Kidney epithelial cell (primary cell): ENCODE data around the gene WNT8A. TPM values are rescaled to one million over a fixed set of nuclear protein-coding genes. Genes with fewer than 3 reads are reported as not detected.
"Not testable (repeated sequence)": the region's sequence is repeated elsewhere in the genome, so short reads cannot be mapped to it uniquely, and the experiment has no call there.

Experiments used
- DNase-seq: peaks from one replicate; pipeline ENCODE4 v3.0.0-alpha.2; 2010; ENCODE audit warnings: low read depth
- H3K27me3 ChIP-seq: 2 replicates; pipeline ENCODE4 v1.6.0; 2011; ENCODE audit warnings: low read length; ENCODE audit not compliant: control insufficient read depth, insufficient read depth
- H3K36me3 ChIP-seq: 2 replicates; pipeline ENCODE4 v1.5.1; 2011; ENCODE audit warnings: low read length; ENCODE audit not compliant: control insufficient read depth, insufficient read depth
- H3K4me3 ChIP-seq: 2 replicates; pipeline ENCODE4 v1.5.1; 2011; ENCODE audit warnings: low read depth, mild to moderate bottlenecking, control low read depth, low read length
- CTCF ChIP-seq: IDR thresholded peaks from 2 replicates; pipeline ENCODE4 v1.5.1; 2011; ENCODE audit warnings: mild to moderate bottlenecking, moderate library complexity, low read length, control low read depth, inconsistent platforms; ENCODE audit not compliant: insufficient read depth, poor library complexity, severe bottlenecking
- total RNA-seq: library from RNA; depleted of rRNA; stranded (reverse); fragments of >200 nt; gene quantifications from 2 replicates; pipeline ENCODE4 v1.2.3, GENCODE V29; 2015

Gene WNT8A, protein sequence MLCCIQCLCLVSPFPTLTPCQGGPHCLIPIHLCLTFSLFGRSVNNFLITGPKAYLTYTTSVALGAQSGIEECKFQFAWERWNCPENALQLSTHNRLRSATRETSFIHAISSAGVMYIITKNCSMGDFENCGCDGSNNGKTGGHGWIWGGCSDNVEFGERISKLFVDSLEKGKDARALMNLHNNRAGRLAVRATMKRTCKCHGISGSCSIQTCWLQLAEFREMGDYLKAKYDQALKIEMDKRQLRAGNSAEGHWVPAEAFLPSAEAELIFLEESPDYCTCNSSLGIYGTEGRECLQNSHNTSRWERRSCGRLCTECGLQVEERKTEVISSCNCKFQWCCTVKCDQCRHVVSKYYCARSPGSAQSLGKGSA
- not detected in 2 replicates for total RNA-seq

- no peak for TF ChIP-seq CTCF
- H3K27me3 ChIP-seq = no peaks in the 10 kb centered on the region
- no peak within 1 kb of the TSS for H3K4me3 ChIP-seq
- no peak for DNase-seq
- no peaks in the 10 kb centered on the region for H3K36me3 ChIP-seq
Measured at GRCh38 chr5:138083702-138084101, at the start of gene WNT8A. Gene WNT8A, plus strand, starts transcription at chr5:138084033. Its CDS starts 95 bp downstream, at chr5:138084128.

- no peaks in the 10 kb centered on the region for H3K27me3 ChIP-seq
- no peak overlapping the region for H3K4me3 ChIP-seq
- peak; percentile 73 for DNase-seq
- TF ChIP-seq CTCF = peak; percentile 86
- H3K36me3 ChIP-seq = no peaks in the 10 kb centered on the region
Measured at GRCh38 chr5:138035605-138036537, 48.0 kb upstream of the WNT8A start.

DNA sequence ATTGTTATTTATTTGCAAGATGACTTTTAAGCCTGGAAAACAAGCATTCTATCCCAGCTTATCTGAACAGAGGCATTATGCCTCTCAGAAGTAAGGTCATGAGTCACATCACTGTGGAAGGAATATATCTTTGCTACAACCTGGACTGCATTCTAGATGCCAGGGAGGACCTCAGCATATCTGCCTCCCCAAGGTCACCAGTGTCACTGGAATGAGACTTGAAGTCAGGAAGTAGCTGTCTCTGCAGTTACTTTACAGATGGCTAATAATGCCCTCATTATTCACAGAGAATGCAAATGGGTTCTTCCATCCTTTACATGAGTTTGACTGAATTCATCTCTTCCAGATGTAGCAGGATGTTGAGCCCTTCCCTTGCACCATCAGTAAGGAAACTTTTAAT lies 46.6 kb upstream of the WNT8A start:
- Histone ChIP-seq H3K4me3 (no peak overlapping the region), H3K36me3 (no peaks in the 10 kb centered on the region), H3K27me3 (no peaks in the 10 kb centered on the region)
- no peak for TF ChIP-seq CTCF
- DNase-seq = no peak

GRCh38 chr5:138037907-138038633 lies 45.8 kb upstream of the WNT8A start:
- TF ChIP-seq CTCF = no peak
- Histone ChIP-seq H3K36me3 (no peaks in the 10 kb centered on the region), H3K4me3 (no peak overlapping the region), H3K27me3 (no peaks in the 10 kb centered on the region)
- DNase-seq = no peak

DNA sequence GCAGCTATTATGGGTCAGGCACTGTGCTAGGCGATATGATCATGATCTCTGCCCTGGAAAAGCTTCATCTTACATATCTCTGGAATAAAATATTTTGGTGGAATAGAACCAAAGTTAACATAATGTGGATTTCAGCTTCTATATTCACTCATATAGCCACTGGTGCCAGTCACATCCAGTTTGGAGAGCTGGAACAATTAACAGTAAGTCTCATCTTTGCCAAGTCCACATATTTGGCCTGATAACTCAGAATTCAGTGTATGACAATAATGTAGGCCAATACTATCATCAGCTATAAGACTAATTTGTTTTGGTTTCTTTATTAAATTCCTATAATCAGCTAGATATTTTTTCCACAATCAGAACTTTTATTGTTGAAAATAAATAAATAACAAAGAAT lies 45.0 kb upstream of the WNT8A start:
- Histone ChIP-seq H3K4me3 (no peak overlapping the region), H3K36me3 (no peaks in the 10 kb centered on the region), H3K27me3 (no peaks in the 10 kb centered on the region)
- no peak for TF ChIP-seq CTCF
- DNase-seq = no peak

DNA sequence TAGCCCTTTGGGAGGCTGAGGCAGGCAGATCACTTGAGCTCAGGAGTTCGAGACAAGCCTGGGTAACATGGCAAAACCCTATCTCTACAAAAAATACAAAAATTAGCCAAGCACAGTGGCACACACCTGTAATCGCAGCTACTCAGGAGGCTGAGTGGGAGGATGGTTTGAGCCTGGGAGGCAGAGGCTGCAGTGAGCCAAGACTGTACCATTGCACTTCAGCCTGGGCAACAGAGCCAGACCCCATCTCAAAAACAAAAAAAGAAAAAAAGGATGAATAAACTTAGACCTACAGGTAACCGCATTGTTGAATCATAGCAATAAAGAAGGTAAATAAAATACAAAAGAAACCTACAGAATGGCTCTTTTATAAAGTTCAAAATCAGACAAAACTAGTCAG lies 38.5 kb upstream of the WNT8A start:
- not testable (repeated sequence) for DNase-seq, H3K36me3 ChIP-seq, H3K4me3 ChIP-seq, H3K27me3 ChIP-seq
